Measurements from ENCODE around the gene POLR2A.

POLR2A gene

DNA sequence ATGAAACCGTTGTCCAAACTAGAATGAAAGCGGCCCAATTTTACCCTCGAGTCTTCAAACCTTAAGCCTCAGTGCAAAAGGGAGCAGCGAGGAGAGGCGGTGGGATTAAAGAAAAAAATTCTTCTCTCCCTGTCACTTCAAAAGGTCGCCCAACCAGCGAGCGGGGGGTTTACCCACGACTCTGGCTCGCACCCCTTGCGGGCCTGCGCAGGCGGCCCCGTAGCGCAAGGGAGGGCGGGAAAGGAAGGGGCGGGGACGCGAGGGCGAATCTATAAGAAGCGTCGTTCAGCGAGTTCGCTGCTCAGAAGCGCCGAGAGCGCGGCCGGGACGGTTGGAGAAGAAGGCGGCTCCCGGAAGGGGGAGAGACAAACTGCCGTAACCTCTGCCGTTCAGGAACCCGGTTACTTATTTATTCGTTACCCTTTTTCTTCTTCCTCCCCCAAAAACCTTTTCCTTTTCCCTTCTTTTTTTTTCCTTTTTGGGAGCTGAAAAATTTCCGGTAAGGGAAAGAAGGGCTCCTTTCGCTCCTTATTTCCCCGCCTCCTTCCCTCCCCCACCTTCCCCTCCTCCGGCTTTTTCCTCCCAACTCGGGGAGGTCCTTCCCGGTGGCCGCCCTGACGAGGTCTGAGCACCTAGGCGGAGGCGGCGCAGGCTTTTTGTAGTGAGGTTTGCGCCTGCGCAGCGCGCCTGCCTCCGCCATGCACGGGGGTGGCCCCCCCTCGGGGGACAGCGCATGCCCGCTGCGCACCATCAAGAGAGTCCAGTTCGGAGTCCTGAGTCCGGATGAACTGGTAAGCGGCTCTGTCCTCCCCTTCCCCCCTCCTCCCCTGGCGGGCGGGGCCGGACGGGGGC lies at the start of gene POLR2A:
Gene POLR2A, plus strand, starts transcription at position 300 of the 852 bp plus-strand sequence.
- DNase-seq = peak; percentile 94

DNA sequence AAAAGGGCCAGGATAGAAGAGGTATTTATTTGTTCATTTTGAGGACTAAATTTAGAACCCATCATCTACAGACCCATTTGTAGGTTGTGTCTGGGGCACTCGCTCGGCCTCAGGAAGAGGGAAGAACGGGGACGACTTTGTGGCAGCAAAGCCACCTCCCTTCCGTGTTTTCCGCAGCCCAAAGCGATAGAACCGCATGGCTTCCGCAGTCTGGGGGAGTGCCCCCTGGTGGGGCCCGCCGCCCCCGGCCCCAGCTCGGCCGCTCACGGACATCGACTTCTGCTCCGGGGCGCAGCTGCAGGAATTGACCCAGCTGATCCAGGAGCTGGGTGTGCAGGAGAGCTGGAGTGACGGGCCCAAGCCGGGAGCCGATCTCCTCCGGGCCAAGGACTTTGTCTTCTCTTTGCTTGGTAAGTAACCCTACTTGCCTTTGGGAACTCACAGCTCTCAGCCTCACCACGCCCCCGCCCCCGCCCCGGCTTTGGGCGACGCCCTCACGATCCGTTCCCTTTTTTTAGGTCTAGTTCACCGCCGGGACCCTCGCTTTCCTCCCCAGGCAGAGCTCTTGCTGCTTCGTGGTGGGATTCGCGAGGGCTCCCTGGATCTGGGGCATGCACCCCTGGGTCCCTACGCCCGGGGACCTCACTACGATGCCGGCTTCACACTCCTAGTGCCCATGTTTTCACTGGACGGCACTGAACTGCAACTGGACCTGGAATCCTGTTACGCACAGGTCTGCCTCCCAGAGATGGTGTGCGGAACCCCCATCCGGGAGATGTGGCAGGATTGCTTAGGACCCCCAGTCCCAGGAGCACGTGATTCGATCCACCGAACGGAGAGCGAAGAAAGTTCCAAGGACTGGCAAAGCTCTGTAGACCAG lies 48.2 kb upstream of the POLR2A start:
- no peak for DNase-seq

DNA sequence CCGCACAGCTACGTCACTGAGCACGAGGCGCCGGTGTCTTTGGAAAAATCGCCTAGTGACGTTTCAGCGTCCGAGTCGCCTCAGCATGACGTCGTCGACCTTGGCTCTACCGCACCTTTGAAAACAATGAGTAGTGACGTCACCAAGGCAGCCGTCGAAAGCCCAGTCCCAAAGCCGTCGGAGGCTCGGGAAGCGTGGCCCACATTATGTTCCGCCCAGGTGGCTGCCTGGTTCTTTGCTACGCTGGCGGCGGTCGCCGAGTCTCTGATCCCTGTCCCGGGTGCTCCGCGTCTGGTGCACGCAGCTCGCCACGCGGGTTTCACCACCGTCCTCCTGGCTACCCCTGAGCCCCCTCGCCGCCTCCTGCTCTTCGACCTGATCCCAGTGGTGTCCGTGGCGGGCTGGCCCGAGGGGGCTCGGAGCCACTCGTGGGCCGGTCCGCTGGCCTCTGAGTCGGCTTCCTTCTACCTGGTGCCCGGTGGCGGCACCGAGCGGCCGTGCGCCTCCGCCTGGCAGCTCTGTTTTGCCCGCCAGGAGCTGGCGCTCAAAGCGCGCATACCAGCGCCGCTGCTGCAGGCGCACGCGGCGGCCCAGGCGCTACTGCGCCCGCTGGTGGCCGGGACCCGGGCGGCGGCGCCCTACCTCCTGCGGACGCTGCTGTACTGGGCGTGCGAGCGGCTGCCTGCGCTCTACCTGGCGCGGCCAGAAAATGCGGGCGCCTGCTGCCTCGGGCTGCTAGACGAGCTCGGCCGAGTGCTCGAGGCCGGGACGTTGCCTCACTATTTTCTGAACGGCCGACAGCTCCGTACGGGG lies 47.4 kb upstream of the POLR2A start:
- DNase-seq = no peak

DNA sequence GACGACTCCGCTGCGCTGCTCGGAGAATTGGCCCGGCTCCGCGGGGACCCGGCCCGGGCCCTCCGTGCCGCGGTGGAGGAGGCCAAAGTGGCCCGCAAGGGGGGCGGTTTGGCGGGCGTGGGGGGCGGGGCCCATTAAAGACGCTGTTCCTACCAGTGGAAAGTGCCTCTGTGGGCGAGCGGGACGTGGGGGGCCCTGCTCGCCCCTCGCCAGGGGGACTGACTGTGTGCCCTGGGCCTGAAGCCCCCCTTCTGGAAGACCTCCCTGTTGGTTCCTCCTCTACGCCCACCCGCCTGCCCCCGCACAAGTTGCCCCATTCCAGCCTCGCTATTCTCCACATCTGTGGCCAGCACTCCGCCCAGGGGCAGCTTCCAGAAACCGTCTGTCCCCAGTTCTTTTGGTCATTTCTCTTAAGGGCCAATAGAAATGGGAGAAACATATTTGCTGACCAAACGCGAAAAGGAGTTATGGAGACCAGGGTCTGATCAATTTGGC lies 46.8 kb upstream of the POLR2A start:
- no peak for DNase-seq

DNA sequence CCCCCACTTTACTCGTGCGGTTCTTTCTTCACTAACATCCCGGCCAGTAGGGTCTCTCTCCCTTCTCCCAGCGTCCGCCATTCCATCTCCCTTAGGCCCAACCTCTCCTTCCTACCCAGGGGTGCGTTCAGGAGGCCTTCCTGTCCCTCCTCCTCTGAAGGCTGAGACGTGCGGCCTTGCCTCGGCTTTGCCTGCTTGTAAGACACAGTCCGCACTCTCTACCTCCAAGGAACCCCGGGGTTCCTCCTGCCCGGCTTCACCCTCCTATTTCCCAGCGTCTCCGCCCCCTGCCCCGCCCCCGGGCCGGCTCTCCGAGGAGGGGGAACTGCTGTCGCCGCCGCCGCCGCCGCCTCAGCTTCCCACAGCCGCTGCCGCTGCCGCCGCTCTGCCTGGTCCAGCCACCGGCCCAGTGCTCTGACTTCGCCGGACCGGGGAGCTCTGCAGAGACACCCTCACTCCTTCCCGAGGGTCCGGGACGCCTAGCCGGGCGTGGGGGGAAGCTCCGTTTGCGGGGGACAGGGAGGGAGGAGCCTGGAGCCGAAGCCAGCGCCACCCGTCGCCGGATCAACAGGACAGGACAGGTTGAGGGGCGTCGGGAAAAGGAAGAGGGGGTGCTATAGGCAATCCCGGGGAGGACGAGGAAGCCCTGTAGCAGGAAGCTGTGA lies 46.1 kb upstream of the POLR2A start:
- DNase-seq = no peak

DNA sequence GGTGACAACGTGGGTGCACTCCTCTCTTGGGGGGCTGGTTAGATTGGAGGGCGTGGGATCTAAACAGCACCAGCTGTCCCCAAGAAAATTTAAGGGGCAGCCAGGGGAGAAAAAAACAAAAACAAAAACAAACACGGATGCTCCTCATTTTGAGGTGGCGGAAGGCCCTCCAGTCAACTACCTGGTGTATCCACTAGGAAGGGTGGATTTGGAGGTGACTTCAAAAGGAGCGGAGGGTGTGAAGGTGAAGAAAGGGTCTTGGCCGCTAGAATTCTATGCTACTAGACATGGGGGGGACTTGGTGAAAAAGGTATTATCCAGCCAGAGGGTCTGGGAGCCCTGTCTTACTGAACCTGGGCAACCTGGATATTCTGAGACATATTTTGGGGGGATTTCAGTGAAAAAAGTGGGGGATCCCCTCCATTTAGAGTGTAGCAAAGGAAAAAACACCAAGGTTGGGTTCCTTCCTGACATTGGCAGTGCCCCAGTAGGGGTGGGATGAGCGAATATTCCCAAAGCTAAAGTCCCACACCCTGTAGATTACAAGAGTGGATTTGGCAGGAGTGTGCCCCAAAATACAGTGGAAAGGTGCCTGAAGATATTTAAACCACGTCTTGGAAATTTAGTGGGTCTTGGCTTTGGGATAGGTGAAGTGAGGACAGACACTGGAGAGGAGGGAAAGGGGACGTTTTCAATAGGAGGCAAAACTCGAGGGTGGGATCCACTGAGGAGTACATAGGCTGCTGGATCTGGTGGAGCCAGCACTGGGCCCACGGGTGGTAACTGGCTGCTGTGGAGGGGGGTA lies 45.3 kb upstream of the POLR2A start:
- DNase-seq = no peak

DNA sequence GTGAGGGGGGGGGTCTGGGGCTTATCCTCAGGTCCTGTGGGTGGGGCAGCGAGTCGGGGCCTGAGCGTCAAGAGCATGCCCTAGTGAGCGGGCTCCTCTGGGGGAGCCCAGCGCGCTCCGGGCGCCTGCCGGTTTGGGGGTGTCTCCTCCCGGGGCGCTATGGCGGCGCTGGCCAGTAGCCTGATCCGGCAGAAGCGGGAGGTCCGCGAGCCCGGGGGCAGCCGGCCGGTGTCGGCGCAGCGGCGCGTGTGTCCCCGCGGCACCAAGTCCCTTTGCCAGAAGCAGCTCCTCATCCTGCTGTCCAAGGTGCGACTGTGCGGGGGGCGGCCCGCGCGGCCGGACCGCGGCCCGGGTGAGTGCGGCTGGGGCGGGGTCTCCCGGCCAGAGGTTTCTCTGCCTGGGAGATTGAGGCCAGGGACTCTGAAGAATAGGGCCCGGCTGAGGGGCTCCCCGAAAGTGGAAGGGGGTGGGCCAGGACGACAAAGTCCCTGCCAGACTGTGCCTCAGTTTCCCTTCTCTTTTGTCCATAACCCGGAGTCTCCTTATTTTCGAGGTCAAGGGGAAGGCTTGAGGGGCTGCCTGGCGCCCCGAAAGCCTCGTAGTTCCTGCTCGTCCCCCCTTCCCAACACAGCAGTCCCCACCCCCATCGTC lies 44.6 kb upstream of the POLR2A start, which contains the start of gene FGF11:
Gene FGF11, plus strand, starts transcription at position 51 of the 651 bp plus-strand sequence. Its CDS starts 109 bp downstream, at position 160.
- no peak for DNase-seq

DNA sequence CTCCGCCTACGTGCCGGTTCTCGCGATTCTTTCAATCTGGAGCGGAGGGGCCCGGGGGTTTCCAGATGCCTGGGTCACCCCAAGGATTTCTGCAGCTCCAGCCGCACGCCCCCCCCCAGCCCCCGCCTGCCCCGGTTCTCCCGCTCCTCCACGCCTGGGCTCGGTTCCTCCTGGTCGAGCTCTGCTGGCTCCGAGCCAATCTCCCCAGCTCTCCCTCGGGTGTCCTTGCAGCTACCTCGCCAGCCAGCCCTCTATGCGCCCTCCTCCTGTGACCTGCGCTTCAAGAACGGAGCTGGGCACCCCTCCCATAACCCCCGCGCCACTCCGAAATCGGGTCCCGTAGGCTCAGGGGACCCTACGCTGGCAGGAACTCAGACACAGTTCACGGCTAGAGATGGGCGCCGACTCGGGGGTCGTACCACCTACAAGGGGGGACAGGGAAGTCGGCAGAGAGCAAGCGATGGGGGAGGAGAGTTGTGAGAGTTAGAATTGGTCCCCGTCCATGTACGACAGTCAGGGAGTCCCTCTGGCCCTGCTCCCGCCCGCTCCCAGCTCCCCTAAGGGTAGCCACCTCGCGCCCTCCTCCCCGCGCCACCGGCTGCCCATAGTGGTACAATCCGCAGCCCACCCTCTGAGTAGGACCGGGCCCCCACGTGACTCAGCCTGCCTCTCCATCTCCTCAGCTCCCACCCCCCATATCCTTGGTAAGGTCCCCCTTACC lies 43.9 kb upstream of the POLR2A start:
- no peak for DNase-seq

DNA sequence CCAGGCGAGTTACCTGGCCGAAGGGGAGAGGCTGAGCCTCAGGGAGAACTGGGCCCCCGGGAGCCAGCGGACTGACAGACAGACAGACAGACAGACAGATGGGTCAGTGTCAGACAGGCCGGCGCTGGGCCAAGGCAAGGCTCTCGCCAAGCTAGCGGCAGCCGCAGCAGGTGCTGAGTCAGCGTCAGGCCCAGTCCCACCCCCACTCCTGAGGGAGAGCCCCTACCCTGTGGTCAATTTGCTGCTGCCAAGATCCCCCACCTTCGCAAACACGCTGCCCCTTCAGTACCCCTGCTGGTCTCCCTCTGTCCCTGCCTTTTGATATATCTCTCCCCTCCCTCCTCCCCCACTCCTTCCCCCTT lies 43.4 kb upstream of the POLR2A start:
- DNase-seq = no peak

DNA sequence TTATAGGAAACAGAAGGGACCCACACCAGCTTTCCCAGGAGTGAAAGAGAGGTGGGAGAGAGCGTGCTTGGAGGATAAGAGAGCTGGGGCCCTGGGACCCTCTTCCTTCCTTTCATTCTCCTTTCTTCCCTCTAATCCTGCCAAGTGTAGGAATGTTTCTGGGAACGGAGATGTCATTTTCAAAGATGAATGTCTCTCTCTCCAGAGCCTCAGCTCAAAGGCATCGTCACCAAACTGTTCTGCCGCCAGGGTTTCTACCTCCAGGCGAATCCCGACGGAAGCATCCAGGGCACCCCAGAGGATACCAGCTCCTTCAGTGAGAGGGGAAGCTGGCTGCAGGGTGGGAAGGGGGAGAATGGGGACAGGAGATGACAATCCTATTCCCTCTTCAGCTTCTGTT lies 42.9 kb upstream of the POLR2A start:
- no peak for DNase-seq

DNA sequence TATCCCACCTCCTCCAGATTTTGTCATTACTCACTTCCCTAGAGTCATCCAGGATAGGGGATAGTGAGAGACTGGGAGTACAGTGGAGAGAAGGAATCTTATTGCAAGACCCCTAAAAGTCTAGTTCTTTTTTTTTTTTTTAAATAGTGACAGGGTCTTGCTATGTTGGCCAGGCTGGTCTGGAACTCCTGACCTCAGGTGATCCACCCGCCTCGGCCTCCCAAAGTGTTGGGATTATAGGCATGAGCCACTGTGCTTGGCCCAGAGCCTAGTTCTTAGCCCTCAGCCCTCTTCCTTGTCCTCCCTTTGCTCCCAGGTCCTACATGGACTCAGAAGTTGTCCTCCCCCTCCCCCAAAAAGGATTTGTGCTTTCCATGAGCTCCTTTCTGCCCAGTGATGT lies 42.0 kb upstream of the POLR2A start:
- DNase-seq = no peak

DNA sequence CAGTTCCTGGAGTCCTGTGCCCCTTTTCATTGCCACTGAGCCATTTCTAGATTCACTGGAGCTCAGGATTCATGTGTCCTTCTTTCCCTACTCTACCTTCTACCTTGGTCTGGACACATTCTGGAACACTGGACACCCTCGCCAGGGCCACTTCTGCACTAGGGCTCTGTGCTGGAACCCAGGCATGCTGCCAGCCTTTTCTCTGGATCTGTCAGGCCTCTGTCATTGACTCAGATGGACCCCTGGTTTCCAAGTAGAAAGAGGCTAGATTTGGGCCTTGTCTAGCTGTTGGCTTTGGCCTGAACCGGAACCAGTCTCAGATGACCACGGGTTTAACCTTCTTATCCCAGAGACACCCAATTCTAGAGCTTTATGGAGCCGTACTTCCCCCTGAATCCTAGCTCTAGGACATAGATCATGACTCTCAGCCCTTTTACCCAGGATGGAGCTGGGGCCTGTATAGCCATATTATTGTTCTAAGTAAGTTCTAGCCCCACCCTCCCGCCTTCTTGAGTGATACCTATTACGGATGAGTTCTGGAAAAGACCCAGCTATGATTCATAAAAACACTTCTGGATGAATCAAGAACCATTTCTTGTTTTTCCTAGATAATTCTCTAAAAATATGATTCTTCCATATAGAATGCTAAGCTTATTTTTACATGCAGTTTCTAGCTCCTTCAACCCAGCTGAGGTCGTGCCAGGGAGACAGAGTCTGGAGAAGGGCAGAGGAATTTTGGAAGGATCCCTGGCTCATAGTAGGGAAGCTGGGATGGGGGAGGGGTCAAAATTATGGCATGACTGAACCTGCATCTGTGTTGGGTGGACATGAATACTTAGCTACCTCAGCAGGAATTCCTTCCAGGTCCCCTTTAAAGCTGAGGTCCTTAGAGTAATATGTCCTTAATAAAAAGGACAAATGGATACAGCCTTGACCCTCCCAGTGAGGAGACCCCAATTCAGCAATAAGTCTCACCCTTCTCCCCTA lies 40.4 kb upstream of the POLR2A start:
- DNase-seq = no peak

DNA sequence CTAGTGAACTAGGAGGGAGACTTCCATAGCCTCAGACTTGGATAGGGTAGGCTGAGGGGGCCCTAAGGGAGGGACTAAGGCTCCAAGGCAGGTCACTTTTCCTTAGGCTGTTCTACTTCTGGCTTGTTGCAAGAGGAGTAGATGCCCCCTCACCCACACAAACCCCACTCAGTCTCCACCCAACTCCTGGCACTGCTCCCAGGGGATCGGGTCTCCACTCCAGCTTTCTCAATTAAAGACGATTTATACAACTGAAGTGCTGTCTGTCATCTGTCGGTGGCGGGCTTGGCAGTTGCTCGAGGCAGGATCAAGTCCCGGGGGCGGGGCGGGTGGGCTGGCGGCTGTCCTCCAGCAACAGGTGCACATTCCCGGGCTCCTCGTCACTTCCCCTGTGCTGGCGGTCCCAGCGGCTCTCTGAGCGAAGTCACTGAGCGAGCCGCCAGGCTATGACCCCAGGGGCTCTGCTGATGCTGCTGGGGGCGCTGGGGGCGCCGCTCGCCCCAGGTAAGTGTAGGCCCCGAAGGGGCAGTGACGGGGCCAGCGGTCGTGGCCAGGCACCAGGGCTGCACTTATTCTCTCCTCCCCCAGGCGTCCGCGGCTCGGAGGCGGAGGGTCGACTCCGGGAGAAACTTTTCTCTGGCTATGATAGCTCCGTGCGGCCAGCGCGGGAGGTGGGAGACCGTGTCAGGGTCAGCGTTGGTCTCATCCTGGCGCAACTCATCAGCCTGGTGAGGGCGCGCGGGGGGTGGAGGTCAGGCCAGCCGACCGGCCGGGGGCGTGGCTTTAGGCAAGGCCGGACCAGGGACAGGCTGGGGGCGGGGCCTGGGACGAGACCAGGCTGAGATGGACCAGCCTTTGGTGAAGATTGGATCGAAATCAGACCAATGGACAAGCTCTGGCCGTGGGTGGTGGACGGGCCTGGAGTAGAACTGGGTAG lies 39.2 kb upstream of the POLR2A start, which contains the start of gene CHRNB1:
Gene CHRNB1, plus strand, starts transcription at position 380 of the 937 bp plus-strand sequence. Its CDS starts 67 bp downstream, at position 447.
- no peak for DNase-seq

DNA sequence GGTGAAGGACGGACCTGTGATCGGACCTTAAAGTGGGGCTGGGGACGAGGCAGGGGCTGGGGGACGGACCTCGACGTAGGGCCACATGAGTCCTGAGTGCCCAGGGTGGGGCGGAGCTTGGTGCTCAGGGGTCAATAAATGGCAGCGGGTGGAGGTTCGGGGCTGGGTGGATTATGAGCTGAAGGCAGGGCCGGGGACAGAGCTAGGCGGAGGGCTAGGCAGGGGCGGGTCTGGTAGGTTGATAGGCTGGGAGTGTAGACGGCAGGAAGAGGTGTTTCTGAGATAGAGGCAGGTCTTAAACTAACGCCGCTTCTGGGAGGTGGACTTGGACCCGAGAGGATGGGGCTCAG lies 38.6 kb upstream of the POLR2A start:
- no peak for DNase-seq

DNA sequence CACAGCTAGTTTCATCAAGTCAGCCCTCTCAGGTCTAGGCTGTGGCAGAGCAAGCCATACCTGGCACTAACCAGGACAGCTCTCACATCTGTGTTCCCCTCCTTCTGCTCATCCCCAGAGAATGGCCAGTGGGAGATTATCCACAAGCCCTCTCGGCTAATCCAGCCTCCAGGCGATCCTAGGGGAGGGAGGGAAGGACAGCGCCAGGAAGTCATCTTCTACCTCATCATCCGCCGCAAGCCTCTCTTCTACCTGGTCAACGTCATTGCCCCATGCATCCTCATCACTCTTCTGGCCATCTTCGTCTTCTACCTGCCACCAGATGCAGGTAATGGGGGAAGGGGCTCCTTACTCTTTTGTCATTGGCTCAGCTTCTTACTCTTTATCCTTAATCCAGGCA lies 35.7 kb upstream of the POLR2A start:
- no peak for DNase-seq

DNA sequence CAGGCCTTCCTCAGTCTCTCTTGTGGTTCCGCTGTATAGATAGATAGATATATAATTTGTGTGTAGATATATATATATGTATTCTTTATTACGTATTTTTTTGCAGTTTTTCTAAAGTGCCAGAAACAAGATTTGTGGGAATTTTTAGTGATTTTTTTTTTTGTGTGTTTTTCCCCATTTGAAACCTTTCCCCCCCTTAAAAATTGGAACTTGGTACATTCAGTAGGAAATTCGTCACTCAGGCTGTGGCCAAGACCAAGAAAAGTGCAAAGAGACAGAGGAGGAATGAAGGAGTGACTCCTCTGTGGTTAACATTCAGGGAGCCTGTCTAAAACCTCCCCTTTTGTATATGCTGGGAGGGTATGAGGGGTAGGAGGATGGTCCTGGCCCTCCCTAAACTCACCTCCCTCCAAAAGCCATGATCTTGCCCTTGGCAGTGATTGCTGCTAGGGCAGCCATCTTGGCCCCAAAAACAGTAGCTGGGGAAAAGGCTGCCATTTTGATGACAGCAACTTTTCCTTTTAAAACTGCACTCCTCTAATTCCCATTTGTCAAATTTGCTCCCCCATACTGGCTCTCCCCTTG lies 24.1 kb upstream of the POLR2A start:
- no peak for DNase-seq

Measured in amniotic stem cell (primary cell).